HCT116 (cell line): ENCODE measurements around the gene STK24.

Source experiments
- POLR2A ChIP-seq: IDR thresholded peaks from 2 replicates; pipeline ENCODE4 v1.7.0; 2011; ENCODE audit warnings: borderline replicate concordance; ENCODE audit not compliant: insufficient read depth, insufficient read length; ENCODE audit errors: extremely low read depth
- POLR2AphosphoS5 ChIP-seq: IDR thresholded peaks from 2 replicates; pipeline ENCODE4 v1.6.1; 2011; ENCODE audit warnings: mild to moderate bottlenecking, low read depth, low read length, moderate library complexity
- TF ChIP-seq, protein P1 (sequence below): IDR thresholded peaks from 2 replicates; pipeline ENCODE4 v1.6.1; 2012

GRCh38 chr13:98411013-98411412 lies 165.9 kb downstream of the STK24 start:
- TF ChIP-seq POLR2A (no peak), POLR2AphosphoS5 (no peak)
- TF ChIP-seq, protein P1, sequence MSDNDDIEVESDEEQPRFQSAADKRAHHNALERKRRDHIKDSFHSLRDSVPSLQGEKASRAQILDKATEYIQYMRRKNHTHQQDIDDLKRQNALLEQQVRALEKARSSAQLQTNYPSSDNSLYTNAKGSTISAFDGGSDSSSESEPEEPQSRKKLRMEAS = no peak
